ENCODE measurements around the gene MYB. TPM values are rescaled to one million over a fixed set of nuclear protein-coding genes. Genes with fewer than 3 reads are reported as not detected.

The MYB gene
- total and polyA plus RNA-seq, 2 donors (not counting 3 experiments of a cell fraction or from before 2014, with no cell fraction given): 0.14 to 0.53 TPM

DNA sequence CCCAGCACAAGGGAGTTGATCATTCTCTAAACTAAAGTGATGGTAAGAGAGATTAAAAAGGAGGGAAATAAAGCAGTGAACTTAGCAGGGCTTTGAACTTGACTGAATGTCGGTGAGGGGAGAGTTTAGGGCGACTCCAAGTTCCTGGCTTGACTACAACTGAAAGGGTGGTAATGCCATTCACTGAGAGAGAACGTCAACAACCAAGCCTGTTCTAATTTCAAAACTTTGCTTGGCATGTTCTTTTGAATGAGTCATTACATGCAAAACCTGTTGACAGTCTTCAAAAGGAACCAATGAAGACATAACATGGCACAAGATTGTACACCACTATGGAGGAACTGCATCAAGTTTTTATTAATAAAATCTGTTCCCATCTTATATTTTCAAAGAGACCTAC lies 10.3 kb upstream of the MYB start:
- Histone ChIP-seq H3K4me1 (ENCODE audit: control insufficient read depth, extremely low read depth, insufficient read depth, low read length) (no peaks in the 10 kb centered on the region), H3K27ac (ENCODE audit: insufficient read depth, low read depth, low read length) (no peak overlapping the region), H3K4me3 (replicated peaks in 1 of 3; ENCODE audit: insufficient read depth in 1 of 3, low read depth in 1 of 3, low read length in 3 of 3) (no peak overlapping the region), H3K79me2 (ENCODE audit: control insufficient read depth, insufficient read depth, low read length) (no peaks in the 10 kb centered on the region), H2AFZ (ENCODE audit: low read depth, low read length) (no peak overlapping the region), H3K9ac (replicated peaks; ENCODE audit: extremely low read depth, insufficient read depth, low read length) (no peak overlapping the region), H3K4me2 (ENCODE audit: insufficient read depth, low read length) (no peak overlapping the region), H3K9me3 (replicated peaks; ENCODE audit: control insufficient read depth, insufficient read depth, low read length) (no peaks in the 10 kb centered on the region), H3K36me3 (ENCODE audit: control insufficient read depth in 2 of 2, extremely low read depth in 1 of 2, insufficient read depth in 2 of 2, low read length in 2 of 2) (no peaks in the 10 kb centered on the region), H3K9me1 (replicated peaks; ENCODE audit: control insufficient read depth, extremely low read depth, insufficient read depth, low read length) (no peaks in the 10 kb centered on the region), H3K27me3 (ENCODE audit: control insufficient read depth in 2 of 2, insufficient read depth in 2 of 2, low read length in 2 of 2) (peaks cover 0 to 3% of the 10 kb centered on the region in 2 experiments), H4K20me1 (replicated peaks; ENCODE audit: control insufficient read depth, extremely low read depth, insufficient read depth, low read length) (no peaks in the 10 kb centered on the region)
- no peak for FAIRE-seq
- no peak for TF ChIP-seq POLR2AphosphoS5 (IDR thresholded peaks at IDR 0.05; ENCODE audit: insufficient read depth, low read depth, low read length)
- TF ChIP-seq EZH2 (IDR thresholded peaks at IDR 0.05; ENCODE audit: borderline replicate concordance, low read depth, low read length, severe bottlenecking): no peak
- TF ChIP-seq, protein P1, sequence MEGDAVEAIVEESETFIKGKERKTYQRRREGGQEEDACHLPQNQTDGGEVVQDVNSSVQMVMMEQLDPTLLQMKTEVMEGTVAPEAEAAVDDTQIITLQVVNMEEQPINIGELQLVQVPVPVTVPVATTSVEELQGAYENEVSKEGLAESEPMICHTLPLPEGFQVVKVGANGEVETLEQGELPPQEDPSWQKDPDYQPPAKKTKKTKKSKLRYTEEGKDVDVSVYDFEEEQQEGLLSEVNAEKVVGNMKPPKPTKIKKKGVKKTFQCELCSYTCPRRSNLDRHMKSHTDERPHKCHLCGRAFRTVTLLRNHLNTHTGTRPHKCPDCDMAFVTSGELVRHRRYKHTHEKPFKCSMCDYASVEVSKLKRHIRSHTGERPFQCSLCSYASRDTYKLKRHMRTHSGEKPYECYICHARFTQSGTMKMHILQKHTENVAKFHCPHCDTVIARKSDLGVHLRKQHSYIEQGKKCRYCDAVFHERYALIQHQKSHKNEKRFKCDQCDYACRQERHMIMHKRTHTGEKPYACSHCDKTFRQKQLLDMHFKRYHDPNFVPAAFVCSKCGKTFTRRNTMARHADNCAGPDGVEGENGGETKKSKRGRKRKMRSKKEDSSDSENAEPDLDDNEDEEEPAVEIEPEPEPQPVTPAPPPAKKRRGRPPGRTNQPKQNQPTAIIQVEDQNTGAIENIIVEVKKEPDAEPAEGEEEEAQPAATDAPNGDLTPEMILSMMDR (IDR thresholded peaks at IDR 0.05; ENCODE audit: extremely low read depth in 1 of 2, insufficient read depth in 1 of 2, low read depth in 1 of 2, low read length in 2 of 2): no peak
- TF ChIP-seq MAX (IDR thresholded peaks at IDR 0.05; ENCODE audit: insufficient read depth, insufficient read length): no peak
- TF ChIP-seq MYC (IDR thresholded peaks at IDR 0.05; ENCODE audit: low read depth, low read length): no peak
- TF ChIP-seq POLR2A (IDR thresholded peaks at IDR 0.05; ENCODE audit: low read depth, low read length): no peak
- no peak for TF ChIP-seq JUN (IDR thresholded peaks at IDR 0.05; ENCODE audit: borderline replicate concordance, insufficient read depth, insufficient read length, low read depth)
- TF ChIP-seq FOS (IDR thresholded peaks at IDR 0.05; ENCODE audit: borderline replicate concordance, insufficient read depth, low read length): no peak
- no peak for TF ChIP-seq GATA2 (IDR thresholded peaks at IDR 0.05; ENCODE audit: insufficient read depth, insufficient read length, low read depth, low read length)
- no TSS peak for BruUV-seq (replicated peaks)
- POLR2A ChIA-PET: no interaction called here
- CTCF ChIA-PET: no interaction called here
- no peak for DNase-seq (ENCODE audit: low read depth, low spot score)
- intact Hi-C loops (cut with micrococcal nuclease) (no loop called here), dilution Hi-C loops (cut with MboI; ENCODE audit: extremely low pct_ligation_motif_present, low sequenced_read_pairs) (no loop called here)

Data from endothelial cell of umbilical vein (primary cell).